H1 (cell line): ENCODE results near the gene NDUFA13. TPM values are rescaled to one million over a fixed set of nuclear protein-coding genes. Genes with fewer than 3 reads are reported as not detected.

Source experiments
- CEBPB ChIP-seq: IDR thresholded peaks from 2 replicates; pipeline ENCODE4 v1.6.1; 2012; ENCODE audit warnings: low read depth, low read length
- CREB1 ChIP-seq: IDR thresholded peaks from 2 replicates; pipeline ENCODE4 v1.6.1; 2012; ENCODE audit warnings: inconsistent platforms
- KDM4A ChIP-seq: IDR thresholded peaks from one replicate; pipeline ENCODE4 v1.7.1; 2012; ENCODE audit warnings: low read depth, mild to moderate bottlenecking, moderate library complexity, low read length, inconsistent platforms; ENCODE audit not compliant: severe bottlenecking
- KDM5A ChIP-seq: fragments of 200-600 bp; IDR thresholded peaks from 2 replicates; pipeline ENCODE4 v1.7.1; 2012; ENCODE audit warnings: mild to moderate bottlenecking, low read length, inconsistent platforms, mixed read lengths
- POU5F1 ChIP-seq: IDR thresholded peaks from 2 replicates; pipeline ENCODE4 v1.6.1; 2011; ENCODE audit warnings: low read depth, mild to moderate bottlenecking, low read length, moderate library complexity
- SIRT6 ChIP-seq: IDR thresholded peaks from one replicate; pipeline ENCODE4 v1.7.1; 2012; ENCODE audit warnings: low read length, inconsistent platforms
- SIX5 ChIP-seq: IDR thresholded peaks from 2 replicates; pipeline ENCODE4 v1.6.1; 2011; ENCODE audit warnings: mild to moderate bottlenecking, low read depth, low read length
- SP1 ChIP-seq: IDR thresholded peaks from 2 replicates; pipeline ENCODE4 v1.6.1; 2011; ENCODE audit warnings: low read depth, low read length
- polyA plus RNA-seq, 7 experiments: library from polyadenylated mRNA; depleted of rRNA in 3 of 7; stranded (reverse) in 5 of 7; unstranded in 2 of 7; fragments of >200 nt in 5 of 7; fragments of 200-250 nt in 2 of 7; gene quantifications; 1 replicate in 5 of 7; 2 replicates in 1 of 7; 4 replicates in 1 of 7; pipeline versions ENCODE4 v1.2.1 to v1.2.3, GENCODE V29; 2011 to 2013; ENCODE audit warnings: missing spikeins in 2 of 7, mixed read lengths in 2 of 7
- total RNA-seq: library from RNA; stranded (reverse); fragmentation: NEBNext Ultra II Directional; extraction: Animal tissue kit (Norgen Biotek cat#: 25700); gene quantifications from 2 replicates; pipeline ENCODE4 v1.2.1, GENCODE V29; 2021
- TF ChIP-seq, protein P1 (sequence below): fragments of 300-600 bp; sonication (generic); IDR thresholded peaks from 2 replicates; pipeline ENCODE4 v1.7.1; 2012; ENCODE audit warnings: low read length, moderate library complexity, mild to moderate bottlenecking, inconsistent platforms; ENCODE audit not compliant: insufficient replicate concordance

The NDUFA13 gene
- total and polyA plus RNA-seq, 2 of the 8 experiments (the other 6 are each of a cell fraction or from before 2014, with no cell fraction given) = 413 to 1,105 TPM

DNA sequence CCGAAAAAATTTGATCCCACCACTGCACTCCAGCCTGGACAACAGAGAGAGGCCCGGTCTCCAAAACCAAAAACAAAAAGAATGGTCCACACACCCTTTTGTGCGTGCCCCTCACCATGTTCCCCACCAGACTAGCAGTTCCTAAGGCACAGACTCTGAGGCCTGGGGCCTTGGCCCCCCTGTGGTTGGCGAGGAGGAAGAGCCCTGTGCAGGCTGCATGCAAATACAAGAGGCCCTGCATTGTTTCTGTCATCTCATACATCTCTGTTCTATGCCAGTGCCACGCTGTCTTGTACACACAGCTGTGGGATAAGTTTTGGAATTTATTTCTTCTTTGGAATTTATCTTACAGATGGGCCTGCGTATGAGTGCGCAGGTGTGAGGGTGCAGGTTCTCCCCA is 8.0 kb downstream of the NDUFA13 start (continued):
- TF ChIP-seq, protein P1, sequence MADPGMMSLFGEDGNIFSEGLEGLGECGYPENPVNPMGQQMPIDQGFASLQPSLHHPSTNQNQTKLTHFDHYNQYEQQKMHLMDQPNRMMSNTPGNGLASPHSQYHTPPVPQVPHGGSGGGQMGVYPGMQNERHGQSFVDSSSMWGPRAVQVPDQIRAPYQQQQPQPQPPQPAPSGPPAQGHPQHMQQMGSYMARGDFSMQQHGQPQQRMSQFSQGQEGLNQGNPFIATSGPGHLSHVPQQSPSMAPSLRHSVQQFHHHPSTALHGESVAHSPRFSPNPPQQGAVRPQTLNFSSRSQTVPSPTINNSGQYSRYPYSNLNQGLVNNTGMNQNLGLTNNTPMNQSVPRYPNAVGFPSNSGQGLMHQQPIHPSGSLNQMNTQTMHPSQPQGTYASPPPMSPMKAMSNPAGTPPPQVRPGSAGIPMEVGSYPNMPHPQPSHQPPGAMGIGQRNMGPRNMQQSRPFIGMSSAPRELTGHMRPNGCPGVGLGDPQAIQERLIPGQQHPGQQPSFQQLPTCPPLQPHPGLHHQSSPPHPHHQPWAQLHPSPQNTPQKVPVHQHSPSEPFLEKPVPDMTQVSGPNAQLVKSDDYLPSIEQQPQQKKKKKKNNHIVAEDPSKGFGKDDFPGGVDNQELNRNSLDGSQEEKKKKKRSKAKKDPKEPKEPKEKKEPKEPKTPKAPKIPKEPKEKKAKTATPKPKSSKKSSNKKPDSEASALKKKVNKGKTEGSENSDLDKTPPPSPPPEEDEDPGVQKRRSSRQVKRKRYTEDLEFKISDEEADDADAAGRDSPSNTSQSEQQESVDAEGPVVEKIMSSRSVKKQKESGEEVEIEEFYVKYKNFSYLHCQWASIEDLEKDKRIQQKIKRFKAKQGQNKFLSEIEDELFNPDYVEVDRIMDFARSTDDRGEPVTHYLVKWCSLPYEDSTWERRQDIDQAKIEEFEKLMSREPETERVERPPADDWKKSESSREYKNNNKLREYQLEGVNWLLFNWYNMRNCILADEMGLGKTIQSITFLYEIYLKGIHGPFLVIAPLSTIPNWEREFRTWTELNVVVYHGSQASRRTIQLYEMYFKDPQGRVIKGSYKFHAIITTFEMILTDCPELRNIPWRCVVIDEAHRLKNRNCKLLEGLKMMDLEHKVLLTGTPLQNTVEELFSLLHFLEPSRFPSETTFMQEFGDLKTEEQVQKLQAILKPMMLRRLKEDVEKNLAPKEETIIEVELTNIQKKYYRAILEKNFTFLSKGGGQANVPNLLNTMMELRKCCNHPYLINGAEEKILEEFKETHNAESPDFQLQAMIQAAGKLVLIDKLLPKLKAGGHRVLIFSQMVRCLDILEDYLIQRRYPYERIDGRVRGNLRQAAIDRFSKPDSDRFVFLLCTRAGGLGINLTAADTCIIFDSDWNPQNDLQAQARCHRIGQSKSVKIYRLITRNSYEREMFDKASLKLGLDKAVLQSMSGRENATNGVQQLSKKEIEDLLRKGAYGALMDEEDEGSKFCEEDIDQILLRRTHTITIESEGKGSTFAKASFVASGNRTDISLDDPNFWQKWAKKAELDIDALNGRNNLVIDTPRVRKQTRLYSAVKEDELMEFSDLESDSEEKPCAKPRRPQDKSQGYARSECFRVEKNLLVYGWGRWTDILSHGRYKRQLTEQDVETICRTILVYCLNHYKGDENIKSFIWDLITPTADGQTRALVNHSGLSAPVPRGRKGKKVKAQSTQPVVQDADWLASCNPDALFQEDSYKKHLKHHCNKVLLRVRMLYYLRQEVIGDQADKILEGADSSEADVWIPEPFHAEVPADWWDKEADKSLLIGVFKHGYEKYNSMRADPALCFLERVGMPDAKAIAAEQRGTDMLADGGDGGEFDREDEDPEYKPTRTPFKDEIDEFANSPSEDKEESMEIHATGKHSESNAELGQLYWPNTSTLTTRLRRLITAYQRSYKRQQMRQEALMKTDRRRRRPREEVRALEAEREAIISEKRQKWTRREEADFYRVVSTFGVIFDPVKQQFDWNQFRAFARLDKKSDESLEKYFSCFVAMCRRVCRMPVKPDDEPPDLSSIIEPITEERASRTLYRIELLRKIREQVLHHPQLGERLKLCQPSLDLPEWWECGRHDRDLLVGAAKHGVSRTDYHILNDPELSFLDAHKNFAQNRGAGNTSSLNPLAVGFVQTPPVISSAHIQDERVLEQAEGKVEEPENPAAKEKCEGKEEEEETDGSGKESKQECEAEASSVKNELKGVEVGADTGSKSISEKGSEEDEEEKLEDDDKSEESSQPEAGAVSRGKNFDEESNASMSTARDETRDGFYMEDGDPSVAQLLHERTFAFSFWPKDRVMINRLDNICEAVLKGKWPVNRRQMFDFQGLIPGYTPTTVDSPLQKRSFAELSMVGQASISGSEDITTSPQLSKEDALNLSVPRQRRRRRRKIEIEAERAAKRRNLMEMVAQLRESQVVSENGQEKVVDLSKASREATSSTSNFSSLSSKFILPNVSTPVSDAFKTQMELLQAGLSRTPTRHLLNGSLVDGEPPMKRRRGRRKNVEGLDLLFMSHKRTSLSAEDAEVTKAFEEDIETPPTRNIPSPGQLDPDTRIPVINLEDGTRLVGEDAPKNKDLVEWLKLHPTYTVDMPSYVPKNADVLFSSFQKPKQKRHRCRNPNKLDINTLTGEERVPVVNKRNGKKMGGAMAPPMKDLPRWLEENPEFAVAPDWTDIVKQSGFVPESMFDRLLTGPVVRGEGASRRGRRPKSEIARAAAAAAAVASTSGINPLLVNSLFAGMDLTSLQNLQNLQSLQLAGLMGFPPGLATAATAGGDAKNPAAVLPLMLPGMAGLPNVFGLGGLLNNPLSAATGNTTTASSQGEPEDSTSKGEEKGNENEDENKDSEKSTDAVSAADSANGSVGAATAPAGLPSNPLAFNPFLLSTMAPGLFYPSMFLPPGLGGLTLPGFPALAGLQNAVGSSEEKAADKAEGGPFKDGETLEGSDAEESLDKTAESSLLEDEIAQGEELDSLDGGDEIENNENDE = no peak
- TF ChIP-seq POU5F1 (no peak), KDM4A (no peak), KDM5A (no peak), SP1 (no peak), CEBPB (no peak), SIRT6 (no peak), SIX5 (no peak), CREB1 (no peak)
